HCT116 (cell line): ENCODE measurements around the gene SPPL2C.

Experiments used
- CEBPB ChIP-seq: IDR thresholded peaks from 2 replicates; pipeline ENCODE4 v1.6.1; 2012; ENCODE audit warnings: low read depth
- EZH2 ChIP-seq: fragments of 200-600 bp; sonication (generic); IDR thresholded peaks from 2 replicates; pipeline ENCODE4 v1.6.1; 2017; ENCODE audit warnings: antibody characterized with exemption, mixed run types
- POLR2A ChIP-seq: IDR thresholded peaks from 2 replicates; pipeline ENCODE4 v1.7.0; 2011; ENCODE audit warnings: borderline replicate concordance; ENCODE audit not compliant: insufficient read depth, insufficient read length; ENCODE audit errors: extremely low read depth
- POLR2AphosphoS5 ChIP-seq: IDR thresholded peaks from 2 replicates; pipeline ENCODE4 v1.6.1; 2011; ENCODE audit warnings: mild to moderate bottlenecking, low read depth, low read length, moderate library complexity
- SP1 ChIP-seq: IDR thresholded peaks from 2 replicates; pipeline ENCODE4 v1.6.1; 2012; ENCODE audit warnings: low read depth
- SRF ChIP-seq: IDR thresholded peaks from 2 replicates; pipeline ENCODE4 v1.6.1; 2012; ENCODE audit warnings: low read depth
- ZFX ChIP-seq: fragments of 450-650 bp; IDR thresholded peaks from 2 replicates; pipeline ENCODE4 v1.6.1; 2017
- TF ChIP-seq, protein P1 (sequence below), 3 experiments: fragments of 200-600 bp in 1 of 3; sonication (generic) in 1 of 3; IDR thresholded peaks in 2 of 3; conservative IDR thresholded peaks in 1 of 3; 2 replicates each; pipeline ENCODE4 v1.5.1; 2012 to 2017; ENCODE audit warnings: low read depth in 2 of 3, low read length in 2 of 3, antibody characterized with exemption in 1 of 3, borderline replicate concordance in 1 of 3, control low read depth in 1 of 3, mild to moderate bottlenecking in 1 of 3, mixed read lengths in 1 of 3, mixed run types in 1 of 3, moderate library complexity in 1 of 3; ENCODE audit not compliant: insufficient read depth in 1 of 3
- TF ChIP-seq, protein P2 (sequence below): IDR thresholded peaks from 2 replicates; pipeline ENCODE4 v1.6.1; 2012; ENCODE audit warnings: low read depth

DNA sequence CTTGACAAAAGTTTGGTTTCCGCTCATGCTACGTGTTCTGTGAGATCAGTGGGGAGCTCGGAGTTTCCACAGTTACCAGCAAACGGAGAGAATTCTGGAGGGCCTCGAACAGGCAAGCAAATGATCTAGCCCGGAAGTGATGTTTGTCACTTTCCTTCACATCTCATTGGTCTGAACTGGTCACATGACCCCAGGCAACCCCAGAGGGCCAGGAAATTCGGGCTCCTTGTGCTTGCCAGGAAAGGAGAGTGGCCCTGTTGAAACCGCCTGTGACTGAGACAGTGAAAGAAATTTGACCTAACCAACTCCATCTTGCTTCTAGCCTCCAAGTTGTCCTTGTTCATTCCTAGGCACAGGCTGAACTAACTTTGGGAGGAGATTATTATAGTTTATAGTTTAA is 23.0 kb downstream of the SPPL2C start:
- TF ChIP-seq SRF: no peak
- TF ChIP-seq CEBPB: no peak
- TF ChIP-seq, protein P1, sequence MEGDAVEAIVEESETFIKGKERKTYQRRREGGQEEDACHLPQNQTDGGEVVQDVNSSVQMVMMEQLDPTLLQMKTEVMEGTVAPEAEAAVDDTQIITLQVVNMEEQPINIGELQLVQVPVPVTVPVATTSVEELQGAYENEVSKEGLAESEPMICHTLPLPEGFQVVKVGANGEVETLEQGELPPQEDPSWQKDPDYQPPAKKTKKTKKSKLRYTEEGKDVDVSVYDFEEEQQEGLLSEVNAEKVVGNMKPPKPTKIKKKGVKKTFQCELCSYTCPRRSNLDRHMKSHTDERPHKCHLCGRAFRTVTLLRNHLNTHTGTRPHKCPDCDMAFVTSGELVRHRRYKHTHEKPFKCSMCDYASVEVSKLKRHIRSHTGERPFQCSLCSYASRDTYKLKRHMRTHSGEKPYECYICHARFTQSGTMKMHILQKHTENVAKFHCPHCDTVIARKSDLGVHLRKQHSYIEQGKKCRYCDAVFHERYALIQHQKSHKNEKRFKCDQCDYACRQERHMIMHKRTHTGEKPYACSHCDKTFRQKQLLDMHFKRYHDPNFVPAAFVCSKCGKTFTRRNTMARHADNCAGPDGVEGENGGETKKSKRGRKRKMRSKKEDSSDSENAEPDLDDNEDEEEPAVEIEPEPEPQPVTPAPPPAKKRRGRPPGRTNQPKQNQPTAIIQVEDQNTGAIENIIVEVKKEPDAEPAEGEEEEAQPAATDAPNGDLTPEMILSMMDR (IDR thresholded peaks at IDR 0.05 in 2 of 3, conservative IDR thresholded peaks at IDR 0.05 in 1 of 3; ENCODE audit: borderline replicate concordance in 1 of 3, insufficient read depth in 1 of 3, low read depth in 2 of 3, low read length in 2 of 3): no peak
- TF ChIP-seq ZFX: no peak
- TF ChIP-seq POLR2AphosphoS5: no peak
- no peak for TF ChIP-seq POLR2A
- TF ChIP-seq, protein P2, sequence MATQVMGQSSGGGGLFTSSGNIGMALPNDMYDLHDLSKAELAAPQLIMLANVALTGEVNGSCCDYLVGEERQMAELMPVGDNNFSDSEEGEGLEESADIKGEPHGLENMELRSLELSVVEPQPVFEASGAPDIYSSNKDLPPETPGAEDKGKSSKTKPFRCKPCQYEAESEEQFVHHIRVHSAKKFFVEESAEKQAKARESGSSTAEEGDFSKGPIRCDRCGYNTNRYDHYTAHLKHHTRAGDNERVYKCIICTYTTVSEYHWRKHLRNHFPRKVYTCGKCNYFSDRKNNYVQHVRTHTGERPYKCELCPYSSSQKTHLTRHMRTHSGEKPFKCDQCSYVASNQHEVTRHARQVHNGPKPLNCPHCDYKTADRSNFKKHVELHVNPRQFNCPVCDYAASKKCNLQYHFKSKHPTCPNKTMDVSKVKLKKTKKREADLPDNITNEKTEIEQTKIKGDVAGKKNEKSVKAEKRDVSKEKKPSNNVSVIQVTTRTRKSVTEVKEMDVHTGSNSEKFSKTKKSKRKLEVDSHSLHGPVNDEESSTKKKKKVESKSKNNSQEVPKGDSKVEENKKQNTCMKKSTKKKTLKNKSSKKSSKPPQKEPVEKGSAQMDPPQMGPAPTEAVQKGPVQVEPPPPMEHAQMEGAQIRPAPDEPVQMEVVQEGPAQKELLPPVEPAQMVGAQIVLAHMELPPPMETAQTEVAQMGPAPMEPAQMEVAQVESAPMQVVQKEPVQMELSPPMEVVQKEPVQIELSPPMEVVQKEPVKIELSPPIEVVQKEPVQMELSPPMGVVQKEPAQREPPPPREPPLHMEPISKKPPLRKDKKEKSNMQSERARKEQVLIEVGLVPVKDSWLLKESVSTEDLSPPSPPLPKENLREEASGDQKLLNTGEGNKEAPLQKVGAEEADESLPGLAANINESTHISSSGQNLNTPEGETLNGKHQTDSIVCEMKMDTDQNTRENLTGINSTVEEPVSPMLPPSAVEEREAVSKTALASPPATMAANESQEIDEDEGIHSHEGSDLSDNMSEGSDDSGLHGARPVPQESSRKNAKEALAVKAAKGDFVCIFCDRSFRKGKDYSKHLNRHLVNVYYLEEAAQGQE: no peak
- TF ChIP-seq SP1: no peak
- TF ChIP-seq EZH2: no peak
